NCI-H1048 (cell line): ENCODE measurements around the gene HDAC7.

ENCODE experiments used
- DNase-seq: peaks from one replicate; lab custom pipeline; 2025; lab: John Stamatoyannopoulos, UW

The HDAC7 gene

GRCh38 chr12:47778881-47779280, 40.8 kb downstream of the HDAC7 start:
- DNase-seq: no peak

- DNase-seq: no peak
Observed at GRCh38 chr12:47777741-47778558, 41.8 kb downstream of the HDAC7 start.

GRCh38 chr12:47777151-47777550, 42.6 kb downstream of the HDAC7 start:
- DNase-seq: no peak

GRCh38 chr12:47776471-47777143, 43.1 kb downstream of the HDAC7 start:
- no peak for DNase-seq

GRCh38 chr12:47775100-47775911, 44.4 kb downstream of the HDAC7 start:
- no peak for DNase-seq

- no peak for DNase-seq
Observed at GRCh38 chr12:47774663-47775062, 45.0 kb downstream of the HDAC7 start.

GRCh38 chr12:47773858-47774580, 45.7 kb downstream of the HDAC7 start:
- DNase-seq: no peak

- no peak for DNase-seq
Observed at GRCh38 chr12:47773062-47773857, 46.4 kb downstream of the HDAC7 start, which contains the start of gene SLC48A1. SLC48A1 (plus strand) TSS chr12:47773238; CDS start chr12:47773305, 67 bp downstream.

GRCh38 chr12:47772738-47773061, 47.0 kb downstream of the HDAC7 start:
- DNase-seq: no peak

GRCh38 chr12:47772094-47772660, 47.5 kb downstream of the HDAC7 start:
- no peak for DNase-seq

- DNase-seq: no peak
Observed at GRCh38 chr12:47771304-47771703, 48.4 kb downstream of the HDAC7 start.

GRCh38 chr12:47770086-47770726, 49.5 kb downstream of the HDAC7 start:
- no peak for DNase-seq

GRCh38 chr12:47769234-47770085, 50.2 kb downstream of the HDAC7 start:
- DNase-seq: no peak

GRCh38 chr12:47768323-47768811, 51.3 kb downstream of the HDAC7 start:
- peak; percentile 63 for DNase-seq

GRCh38 chr12:47767216-47767724, 52.4 kb downstream of the HDAC7 start:
- no peak for DNase-seq

GRCh38 chr12:47766502-47767215, 53.0 kb downstream of the HDAC7 start:
- no peak for DNase-seq

- no peak for DNase-seq
Observed at GRCh38 chr12:47763481-47764346, 56.0 kb downstream of the HDAC7 start.
